Measurements from ENCODE around the gene CBX4.
"Not testable (repeated sequence)": the region's sequence is repeated elsewhere in the genome, so short reads cannot be mapped to it uniquely, and the experiment has no call there.

CBX4 gene

DNA sequence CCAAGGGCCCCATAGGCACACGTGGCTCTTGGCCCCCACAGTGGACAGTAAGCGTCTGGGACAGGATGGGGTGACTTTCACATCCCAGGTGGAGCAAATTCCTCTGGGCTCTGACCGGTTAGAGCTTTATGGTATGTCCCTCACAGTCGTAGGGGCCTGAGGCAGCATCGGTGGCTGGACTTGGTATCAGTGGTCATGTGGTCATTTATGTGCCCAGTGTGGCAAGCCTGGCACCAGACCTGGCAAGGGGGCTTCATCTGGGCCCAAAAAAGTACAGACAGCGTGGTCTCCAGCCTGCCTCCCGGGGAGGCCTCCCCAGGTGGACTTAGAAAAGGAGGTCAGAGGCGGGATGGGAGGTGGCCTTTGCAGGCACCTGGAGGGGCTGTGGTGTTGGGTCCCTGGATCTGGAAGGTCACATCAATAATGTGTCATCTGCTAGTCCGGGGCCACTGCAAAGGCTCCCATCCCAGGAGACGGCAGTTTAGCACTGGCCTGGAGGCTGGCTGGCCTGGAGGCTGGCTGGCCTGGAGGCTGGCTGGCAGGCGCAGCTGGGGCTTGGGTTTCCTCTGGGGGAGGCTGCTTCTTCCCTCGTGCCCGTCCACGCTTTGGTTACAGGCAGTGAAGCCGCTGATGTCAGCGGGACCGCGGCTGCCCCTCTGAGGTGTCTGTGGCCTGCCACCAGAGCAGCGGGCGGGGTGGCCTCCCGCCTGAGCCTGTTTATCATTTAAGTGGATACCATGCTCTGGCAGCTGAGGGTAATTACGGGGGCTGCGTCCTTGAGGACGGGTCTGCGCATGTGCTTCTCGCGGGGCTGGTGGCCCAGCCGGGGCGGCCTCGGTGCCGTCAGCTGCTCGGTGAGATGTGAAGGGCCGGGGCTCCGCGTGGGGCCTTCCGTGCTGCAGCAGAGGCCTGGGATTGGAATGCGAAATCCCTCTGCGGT is 20.7 kb upstream of the CBX4 start:
- no peak for DNase-seq (ENCODE audit: low read depth in 2 of 2)

DNA sequence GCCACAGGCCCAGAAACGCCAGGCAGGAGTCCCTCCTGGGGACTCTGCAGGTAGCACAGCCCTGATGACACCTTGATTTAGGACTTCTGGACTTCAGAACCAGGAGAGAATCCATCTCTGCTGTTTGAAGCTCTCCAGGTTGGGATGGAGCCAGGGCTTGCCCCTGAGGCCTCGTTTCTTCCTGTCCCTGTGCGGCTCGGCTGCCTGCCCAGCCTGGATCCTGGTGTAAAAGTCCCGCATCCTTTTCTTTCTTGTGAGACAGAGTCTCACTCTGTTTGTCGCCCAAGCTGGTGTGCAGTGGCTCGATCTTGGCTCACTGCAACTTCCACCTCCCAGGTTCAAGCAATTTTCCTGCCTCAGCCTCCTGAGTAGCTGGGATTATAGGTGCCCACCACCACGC is 17.9 kb upstream of the CBX4 start:
- DNase-seq (ENCODE audit: low read depth in 2 of 2): no peak

DNA sequence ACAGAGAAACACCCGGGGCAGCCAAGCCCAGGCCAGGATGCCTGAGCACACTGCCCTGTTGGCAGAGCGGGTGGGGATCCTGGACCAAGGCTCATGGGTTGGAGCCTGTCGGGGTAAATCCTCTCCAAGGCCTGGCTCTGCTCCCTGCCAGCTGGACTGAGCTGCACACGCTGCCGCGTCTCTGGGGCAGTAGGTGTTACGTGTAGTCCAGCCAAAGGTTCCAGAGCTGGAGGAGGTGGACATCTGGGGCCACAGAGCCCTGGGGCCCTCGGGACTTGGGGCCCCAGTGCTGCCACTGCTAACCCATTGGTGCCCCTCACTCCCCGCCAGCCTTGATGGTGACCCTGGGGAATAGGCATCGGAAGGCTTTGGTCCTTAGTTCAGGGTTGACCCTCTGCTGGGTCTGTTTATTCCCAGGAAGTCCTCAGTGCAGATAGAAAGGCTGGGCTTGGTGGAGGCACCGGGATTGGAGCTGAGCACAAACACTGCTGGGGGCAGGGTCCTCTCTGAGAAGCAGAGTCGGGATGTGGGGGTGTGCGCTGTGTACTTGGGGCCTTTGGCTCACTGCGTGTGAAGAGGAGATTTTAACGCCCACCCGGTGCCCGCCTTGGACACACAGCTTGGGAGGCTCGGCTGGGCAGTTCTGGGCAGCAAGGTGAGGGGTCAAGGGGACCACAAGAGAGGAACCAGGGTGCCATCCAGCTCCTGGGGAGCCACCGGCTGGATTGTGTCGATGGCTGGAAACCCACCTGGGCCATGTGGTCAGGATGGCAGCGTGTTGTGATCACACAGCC is 16.3 kb upstream of the CBX4 start:
- no peak for DNase-seq (ENCODE audit: low read depth in 2 of 2)

DNA sequence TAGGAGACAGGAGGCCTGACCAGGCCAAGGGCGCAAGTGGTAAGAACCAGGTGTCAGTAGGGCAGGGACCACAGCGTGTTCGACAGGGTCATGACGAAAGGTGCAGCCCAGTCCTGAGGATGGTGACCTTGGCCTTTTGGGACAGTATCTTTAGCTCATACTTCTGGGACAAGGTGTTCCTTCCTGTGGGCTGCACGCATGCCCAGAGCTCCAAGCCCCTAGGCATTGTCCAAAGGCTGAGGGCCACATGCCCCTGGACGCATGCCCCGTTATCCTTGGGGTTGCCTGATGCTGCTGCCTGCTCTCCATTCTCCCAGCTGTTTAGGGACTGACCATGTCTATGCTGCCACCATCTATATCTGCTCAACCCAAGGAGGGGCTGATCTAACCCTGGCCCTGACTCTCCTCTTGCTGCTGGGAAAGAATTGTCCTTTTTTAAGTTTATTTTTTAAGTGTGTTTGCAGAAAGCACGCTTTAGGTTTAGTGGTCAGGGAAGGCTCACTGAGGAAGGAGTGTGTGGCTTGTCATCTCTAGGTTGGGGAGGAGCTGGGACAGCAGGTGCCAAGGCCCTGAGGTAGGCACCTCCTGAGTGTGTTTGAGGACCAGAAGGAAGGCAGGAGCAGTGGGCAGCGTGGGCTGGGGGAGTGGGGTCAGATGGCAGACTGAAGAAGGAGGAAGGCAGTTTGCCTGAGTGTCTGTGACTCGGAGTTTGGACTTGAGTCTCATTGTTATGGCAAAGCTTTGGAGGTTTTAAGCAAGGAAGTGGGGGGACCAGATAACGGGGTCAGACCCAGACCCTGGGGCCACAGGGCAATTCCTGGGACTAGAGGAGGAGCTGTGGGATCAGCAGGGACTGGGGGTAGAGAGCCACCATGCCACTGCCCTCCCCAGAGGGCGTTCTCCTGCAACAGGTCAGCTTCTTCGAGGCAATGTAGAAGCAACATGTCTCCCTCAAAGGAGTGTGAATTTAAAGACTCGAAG is 15.1 kb upstream of the CBX4 start:
- DNase-seq (ENCODE audit: low read depth in 2 of 2): no peak

DNA sequence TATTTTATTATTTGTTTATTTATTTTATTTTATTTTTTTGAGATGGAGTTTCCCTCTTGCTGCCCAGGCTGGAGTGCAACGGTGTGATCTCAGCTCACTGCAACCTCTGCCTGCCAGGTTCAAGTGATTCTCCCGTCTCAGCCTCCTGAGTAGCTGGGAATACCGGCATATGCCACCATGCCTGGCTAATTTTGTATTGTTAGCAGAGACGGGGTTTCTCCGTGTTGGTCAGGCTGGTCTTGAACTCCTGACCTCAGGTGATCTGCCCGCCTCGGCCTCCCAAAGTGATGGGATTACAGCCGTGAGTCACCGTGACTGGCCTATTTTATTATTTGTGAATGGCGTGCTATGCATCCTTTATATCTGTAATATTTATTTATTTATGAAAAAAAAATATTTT is 13.9 kb upstream of the CBX4 start:
- not testable (repeated sequence) for DNase-seq (ENCODE audit: low read depth in 2 of 2)

DNA sequence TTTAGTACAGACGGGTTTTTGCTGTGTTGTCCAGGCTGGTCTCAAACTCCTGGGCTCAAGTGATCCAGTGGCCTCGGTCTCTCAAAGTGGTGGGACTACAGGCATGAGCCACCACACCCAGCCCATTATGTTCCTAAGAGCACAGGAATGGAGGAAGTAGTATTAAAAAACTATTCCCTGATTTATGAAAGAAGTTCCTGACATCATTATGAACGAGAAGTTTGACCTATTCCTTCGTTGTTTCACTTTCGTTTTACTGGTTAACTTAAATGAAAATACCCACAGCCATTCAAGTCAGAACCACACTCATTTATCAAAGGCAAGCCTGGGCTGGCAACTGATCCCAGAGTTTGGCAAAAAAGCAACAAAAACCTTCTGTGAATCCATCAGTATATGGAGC is 13.5 kb upstream of the CBX4 start:
- no peak for DNase-seq (ENCODE audit: low read depth in 2 of 2)

DNA sequence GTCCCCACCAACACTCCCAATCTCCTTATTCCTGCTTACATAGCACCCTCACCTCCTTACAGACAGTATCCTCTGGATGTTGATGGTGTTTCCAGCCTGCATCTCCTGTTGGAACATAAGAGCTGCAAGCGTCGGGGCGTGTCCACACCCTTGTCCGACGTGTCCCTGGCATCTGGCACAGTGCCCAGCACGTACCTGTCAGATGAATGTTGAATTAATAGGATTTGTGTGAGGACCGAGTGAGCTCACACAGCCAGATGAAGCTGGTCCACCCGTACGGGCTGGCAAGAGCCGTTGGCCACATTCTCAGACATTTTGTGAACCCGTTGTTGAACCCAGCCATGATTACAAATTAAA is 12.2 kb upstream of the CBX4 start:
- no peak for DNase-seq (ENCODE audit: low read depth in 2 of 2)

DNA sequence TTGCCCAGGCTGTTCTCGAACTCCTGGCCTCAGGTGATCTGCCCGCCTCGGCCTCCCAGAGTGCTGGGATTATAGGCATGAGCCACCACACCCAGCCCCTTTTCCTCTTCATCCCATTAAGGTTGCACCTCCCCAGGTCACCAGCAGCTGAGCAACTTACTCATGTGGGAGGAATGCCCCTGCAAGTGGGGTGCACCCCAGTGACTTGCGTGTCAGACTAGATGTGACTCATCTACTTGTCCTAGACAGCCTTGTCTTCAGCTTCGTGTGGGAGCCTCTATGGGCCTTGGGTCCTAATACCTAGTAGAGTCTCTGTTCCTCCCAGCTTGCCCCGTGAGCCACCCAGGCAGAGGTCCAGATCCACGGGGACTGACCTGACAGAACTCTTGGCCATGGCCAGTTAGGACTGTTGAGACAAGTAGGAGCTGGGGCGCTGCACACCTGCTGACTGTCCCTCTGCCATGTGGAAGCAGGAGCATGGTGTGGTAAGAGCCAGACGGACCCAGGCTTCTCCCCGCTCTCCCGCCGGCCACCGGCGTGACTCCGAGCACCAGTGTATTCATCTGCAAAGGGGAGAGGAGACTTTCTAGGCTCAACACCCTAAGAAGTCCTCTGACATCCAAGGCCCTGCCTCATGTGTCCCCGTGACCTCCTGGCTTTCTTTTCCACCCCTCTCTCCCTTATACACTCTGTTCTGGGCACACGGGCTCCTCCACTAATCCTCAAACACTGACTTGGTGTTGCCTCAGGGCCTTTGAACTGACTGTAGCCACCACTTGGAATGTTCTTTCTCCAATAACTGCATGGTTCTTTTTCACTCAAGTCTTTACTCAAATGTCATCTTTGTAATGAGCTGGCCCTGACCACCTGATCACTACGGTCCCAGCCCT is 11.6 kb upstream of the CBX4 start:
- no peak for DNase-seq (ENCODE audit: low read depth in 2 of 2)

DNA sequence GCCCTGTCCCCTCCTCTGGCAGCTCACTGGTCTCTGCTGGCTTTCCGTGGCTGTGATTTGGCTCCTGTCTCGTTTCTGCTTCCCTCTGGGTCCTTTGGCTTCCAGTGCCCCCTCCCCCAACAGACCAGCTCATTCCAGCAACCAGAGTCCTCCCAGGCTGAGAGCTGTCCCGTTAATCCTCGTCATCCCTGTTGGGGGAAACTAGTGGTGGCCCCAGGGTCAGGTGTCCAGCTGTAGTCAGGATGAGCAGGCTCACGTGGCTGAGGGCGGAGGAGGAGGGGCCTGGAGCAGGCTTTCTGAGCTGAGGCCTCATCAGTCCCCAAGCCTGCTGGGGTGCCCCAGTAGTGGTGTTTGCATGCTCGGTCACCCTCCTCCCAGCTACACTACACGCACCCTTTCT is 10.7 kb upstream of the CBX4 start:
- DNase-seq (ENCODE audit: low read depth in 2 of 2): no peak

DNA sequence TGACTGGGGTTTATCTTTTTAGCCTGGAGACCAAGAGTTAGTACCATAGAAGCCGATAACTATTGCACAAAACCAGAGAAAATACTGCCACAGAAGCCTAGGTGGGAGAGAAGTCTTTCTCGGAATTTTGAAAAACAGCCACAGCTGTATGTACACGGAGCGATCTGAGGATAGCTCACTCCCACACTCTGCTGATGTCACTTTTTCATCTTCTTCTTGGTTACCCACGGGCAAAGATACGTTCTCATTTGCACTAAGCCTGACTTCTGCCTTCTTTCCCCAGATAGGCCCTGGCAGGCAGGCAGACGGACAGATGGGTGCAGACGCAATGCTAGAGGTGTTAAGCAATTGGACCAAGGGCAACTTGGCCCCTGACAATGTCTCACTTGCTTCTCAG is 9.1 kb upstream of the CBX4 start:
- no peak for DNase-seq (ENCODE audit: low read depth in 2 of 2)

DNA sequence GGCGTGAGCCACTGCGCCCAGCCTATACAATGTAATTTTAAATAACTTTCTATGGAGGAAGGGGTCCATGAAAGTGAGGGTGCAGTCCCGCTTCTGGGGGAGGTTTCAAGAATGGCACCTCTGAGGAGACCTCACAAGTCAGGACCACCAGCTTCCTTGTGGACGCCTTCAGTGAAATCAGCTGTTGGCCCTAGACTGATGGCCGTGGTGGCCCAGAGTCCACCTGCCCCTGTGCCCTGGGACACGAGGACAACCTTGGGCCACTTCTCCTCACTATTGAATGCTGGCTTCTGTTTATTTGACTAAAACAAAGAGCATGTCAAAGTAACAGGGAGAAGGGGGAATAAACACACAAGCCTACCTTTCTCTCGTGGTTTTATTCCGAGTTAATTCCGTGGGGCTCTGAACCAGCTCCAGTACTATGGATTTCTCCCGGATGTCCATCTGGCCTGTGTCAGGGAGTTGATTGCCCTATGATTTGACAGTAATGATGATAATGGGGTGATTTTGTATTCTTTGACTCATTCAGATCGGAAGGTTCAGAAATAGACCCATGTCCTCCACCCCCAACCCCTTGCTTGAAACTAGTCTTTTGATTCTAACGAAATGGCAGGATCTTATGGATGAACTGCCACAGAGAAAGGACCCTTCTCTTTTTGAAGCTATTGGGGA is 8.6 kb upstream of the CBX4 start:
- no peak for DNase-seq (ENCODE audit: low read depth in 2 of 2)

DNA sequence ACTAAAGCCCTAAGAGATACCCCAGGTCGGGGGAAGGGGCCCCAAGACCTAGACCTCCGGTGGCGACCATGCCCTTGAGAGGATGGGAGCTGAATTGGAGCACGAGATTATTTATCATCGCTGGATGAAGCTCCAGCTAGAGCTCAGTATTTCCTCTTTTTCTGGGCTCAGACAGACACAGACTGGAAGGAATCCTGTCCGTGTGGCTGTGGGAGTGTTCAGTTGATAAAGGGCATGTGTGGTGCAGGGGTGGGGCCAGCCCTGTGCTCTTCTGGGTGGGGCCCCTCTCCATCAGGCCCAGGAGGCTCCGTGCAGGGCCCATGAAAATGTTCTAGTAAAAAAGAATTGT is 6.3 kb upstream of the CBX4 start:
- no peak for DNase-seq (ENCODE audit: low read depth in 2 of 2)

DNA sequence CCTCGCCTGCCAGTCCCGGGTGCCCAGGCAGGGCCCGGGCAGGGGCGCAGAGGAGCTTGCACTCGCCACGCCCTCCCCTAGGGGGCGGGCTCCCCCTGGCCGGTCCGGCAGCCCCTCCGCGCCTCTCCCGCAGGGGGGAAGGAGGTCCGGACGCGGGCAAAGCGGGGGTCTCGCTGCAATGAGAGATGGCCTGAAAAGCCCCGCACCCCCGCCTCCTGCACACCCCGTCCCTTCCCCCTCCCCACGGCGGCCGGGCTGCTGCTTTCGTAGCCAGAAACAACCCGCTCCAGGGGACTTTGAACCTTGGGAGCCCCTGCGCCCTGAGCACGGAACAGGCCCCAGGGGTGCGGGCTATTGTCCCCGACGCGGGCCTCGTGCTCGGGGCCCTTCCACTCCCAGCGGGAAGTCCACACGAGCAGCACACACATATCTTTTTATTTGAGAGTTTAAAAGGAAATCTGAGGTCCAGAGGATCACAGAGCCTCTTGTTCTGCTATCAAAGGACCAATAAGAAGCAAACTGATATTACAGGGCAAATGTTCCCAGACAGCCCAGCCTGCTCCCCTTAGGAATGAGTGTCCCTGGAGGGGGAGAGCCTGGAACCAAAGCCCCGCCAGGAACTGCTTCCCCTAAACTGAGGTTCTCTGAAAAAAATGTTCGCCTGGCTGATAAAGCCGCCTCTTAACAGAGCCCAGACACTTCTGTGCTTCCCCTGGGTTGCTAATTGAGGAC is 5.8 kb upstream of the CBX4 start:
- DNase-seq (ENCODE audit: low read depth in 2 of 2): peak in 1 of 2 donors; percentile 52

DNA sequence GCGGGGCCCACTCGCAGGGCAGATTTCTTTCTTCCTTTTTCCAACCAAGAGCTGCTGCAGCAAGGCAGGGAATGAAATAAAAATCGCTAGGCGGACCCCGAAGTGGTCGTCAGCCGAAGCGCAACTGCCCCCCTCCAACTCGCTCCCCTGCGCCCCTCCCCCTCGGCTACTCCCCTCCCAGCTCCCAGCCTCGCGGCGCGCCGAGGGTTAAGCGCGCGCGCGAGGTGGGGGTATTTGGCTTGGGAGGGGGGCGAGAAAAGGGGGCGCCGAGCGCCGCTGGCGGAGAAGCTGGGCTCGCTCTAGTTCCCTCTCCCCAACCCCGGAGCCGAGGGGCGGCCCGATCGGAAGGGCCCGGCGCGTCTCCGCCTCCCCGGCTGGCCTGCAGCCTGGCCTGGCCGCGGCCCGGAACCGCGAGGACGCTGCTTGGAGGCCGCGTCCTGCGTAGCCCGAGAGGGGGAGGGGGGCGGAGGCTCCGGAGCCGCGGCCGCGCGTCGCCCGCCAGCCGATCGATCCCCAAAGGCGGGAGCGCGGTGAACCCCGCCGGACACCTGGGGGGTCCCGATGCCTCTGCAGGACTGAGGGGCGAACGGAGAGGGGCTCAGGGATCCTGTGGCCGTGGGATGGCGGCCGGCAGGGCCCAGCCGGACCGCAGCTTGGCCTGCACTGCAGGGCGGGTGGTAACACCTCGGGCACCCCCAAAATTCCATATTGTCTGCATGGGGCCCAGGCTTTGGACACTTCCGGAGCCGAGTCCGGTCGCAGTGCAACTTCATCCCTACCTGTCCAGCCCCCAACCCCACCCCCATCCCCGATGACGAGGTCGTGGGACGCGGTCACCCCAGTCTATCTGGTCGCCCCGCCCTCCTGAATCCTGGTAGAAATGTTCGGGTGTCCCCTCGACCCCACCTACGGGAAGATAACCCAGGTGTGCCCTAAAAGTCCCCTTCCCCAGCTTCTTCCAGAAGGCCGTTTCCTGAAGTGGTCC is 4.9 kb upstream of the CBX4 start:
- DNase-seq (ENCODE audit: low read depth in 2 of 2): no peak

DNA sequence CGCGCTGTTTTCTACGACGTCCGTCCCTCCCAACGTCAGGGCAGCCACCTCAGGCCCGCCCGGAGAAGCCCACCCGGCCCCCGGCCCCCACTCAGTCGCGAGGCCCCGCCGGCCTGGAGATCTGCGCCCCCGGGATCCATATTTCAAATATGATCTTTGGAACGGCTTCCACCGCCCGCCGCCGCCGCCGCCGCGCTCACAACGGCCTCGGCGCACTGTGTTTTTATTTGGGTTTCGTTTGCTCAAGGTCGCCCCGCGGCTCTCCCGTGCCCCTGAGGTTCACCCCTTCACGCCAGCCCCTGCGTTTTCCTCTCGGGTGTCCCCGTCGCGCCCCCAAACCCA is 4.2 kb upstream of the CBX4 start:
- DNase-seq (ENCODE audit: low read depth in 2 of 2): no peak

DNA sequence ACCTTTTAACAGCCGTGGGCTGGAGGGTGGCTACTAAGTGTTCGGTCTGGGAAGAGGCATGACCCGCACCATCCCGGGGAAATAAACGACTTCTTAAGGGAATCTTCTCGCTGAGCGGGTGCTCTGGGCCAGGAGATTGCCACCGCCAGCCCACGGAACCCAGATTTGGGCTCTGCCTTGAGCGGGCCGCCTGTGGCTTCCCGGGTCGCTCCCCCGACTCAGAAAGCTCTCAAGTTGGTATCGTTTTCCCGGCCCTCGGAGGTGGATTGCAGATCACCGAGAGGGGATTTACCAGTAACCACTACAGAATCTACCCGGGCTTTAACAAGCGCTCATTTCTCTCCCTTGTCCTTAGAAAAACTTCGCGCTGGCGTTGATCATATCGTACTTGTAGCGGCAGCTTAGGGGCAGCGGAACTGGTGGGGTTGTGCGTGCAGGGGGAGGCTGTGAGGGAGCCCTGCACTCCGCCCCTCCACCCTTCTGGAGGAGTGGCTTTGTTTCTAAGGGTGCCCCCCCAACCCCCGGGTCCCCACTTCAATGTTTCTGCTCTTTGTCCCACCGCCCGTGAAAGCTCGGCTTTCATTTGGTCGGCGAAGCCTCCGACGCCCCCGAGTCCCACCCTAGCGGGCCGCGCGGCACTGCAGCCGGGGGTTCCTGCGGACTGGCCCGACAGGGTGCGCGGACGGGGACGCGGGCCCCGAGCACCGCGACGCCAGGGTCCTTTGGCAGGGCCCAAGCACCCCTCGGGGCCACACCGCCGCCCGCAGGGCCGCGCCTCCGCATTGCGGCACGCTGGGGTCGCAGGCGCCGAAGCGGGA is 3.6 kb upstream of the CBX4 start:
- no peak for DNase-seq (ENCODE audit: low read depth in 2 of 2)

DNA sequence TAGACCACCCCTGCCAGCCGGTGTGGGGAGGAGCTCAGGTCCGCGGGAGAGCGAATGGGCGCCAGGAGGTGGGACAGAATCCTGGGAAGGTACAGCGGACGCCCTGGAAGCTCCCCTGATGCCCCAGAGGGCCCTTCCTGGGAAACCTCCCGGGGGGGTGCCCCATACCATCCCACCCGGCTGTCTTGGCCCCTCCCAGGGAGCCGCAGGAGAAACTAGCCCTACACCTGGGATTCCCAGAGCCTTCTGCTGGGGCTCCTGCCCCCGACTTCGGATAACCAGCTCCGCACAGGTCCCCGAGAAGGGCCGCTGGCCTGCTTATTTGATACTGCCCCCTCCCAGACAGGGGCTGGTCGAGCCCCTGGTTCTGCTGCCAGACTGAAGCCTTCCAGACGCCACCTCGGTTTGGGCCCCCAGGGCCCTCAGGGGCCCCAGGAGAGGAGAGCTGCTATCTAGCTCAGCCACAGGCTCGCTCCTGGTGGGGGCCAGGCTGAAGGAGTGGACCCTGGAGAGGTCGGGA is 3.0 kb upstream of the CBX4 start:
- no peak for DNase-seq (ENCODE audit: low read depth in 2 of 2)
